ENCODE results near the gene ATP9B.

GRCh38 chr18:79069717-79070151, 540 bp downstream of the ATP9B start:
- TF ChIP-seq BCL11A (IDR thresholded peaks at IDR 0.05; ENCODE audit: low read depth, low read length): no peak
- no peak for TF ChIP-seq USF2 (IDR thresholded peaks at IDR 0.05; ENCODE audit: borderline replicate concordance, low read depth, low read length)
- TF ChIP-seq POLR2AphosphoS5 (IDR thresholded peaks at IDR 0.05; ENCODE audit: low read length): no peak
- no peak for TF ChIP-seq CTCF (IDR thresholded peaks at IDR 0.05 in 2 of 3, conservative IDR thresholded peaks at IDR 0.05 in 1 of 3; ENCODE audit: control insufficient read depth in 2 of 3, extremely low read depth in 1 of 3, insufficient read depth in 1 of 3, low read depth in 3 of 3, low read length in 3 of 3)
- no peak for TF ChIP-seq CEBPZ (IDR thresholded peaks at IDR 0.05; ENCODE audit: low read depth, low read length)
- TF ChIP-seq POLR2AphosphoS2 (IDR thresholded peaks at IDR 0.05; ENCODE audit: low read depth, low read length): no peak
